ENCODE data around the gene HERC6. TPM values are rescaled to one million over a fixed set of nuclear protein-coding genes. Genes with fewer than 3 reads are reported as not detected.

Gene HERC6
- total and polyA plus RNA-seq, 2 of the 8 experiments (the other 6 are each of a cell fraction or from before 2014, with no cell fraction given) = 3.7 to 3.8 TPM

DNA sequence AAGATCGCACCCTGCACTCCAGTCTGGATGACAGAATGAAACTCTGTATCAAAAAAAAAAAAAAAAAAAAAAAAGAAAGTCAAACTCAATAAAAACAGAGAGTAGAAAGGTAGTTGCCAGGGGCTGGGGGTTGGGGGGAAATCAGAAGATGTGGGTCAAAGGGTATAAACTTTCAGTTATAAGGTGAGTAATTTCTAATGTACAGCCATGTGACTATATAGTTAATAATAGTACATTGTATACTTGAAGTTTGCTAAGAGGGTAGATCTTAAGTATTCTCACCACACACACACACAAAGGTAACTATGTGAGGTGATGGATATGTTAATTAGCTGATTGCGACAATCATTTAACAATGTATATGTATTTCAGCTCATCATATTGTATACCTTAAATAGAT, 11.5 kb downstream of the HERC6 start:
- DNase-seq (ENCODE audit: low read depth in 1 of 2, low spot score in 2 of 2) (no peak), FAIRE-seq (no peak)
- Histone ChIP-seq H3K14ac (ENCODE audit: insufficient read length) (no peak overlapping the region), H3K9me3 (ENCODE audit: insufficient read depth in 2 of 2, low read depth in 1 of 2, low read length in 1 of 2) (no peaks in the 10 kb centered on the region), H4K20me1 (replicated peaks in 1 of 2; ENCODE audit: control insufficient read depth in 1 of 2, insufficient read depth in 2 of 2, low read length in 2 of 2) (no peaks in the 10 kb centered on the region), H4K91ac (replicated peaks; ENCODE audit: insufficient read length, low read length) (no peak overlapping the region), H3K27me3 (replicated peaks in 1 of 4; ENCODE audit: control insufficient read depth in 3 of 4, extremely low read depth in 1 of 4, insufficient read depth in 3 of 4, low read length in 3 of 4) (no peaks in the 10 kb centered on the region), H3K79me1 (ENCODE audit: low read depth, low read length) (no peaks in the 10 kb centered on the region), H3K4me1 (replicated peaks in 1 of 4; ENCODE audit: control insufficient read depth in 3 of 4, insufficient read depth in 4 of 4, low read length in 3 of 4) (no peaks in the 10 kb centered on the region), H2BK5ac (ENCODE audit: low read depth, low read length) (no peak overlapping the region), H2BK12ac (ENCODE audit: low read depth, low read length) (no peak overlapping the region), H3K9ac (replicated peaks in 1 of 4; ENCODE audit: extremely low read depth in 1 of 4, low read depth in 3 of 4, low read length in 3 of 4) (no peak overlapping the region), H3K4me2 (ENCODE audit: insufficient read depth in 1 of 2, low read depth in 2 of 2, low read length in 2 of 2) (no peak overlapping the region), H3K4ac (replicated peaks; ENCODE audit: insufficient read length, low read depth, low read length) (no peak overlapping the region), H2BK120ac (replicated peaks; ENCODE audit: low read depth, low read length) (no peak overlapping the region), H3K4me3 (ENCODE audit: extremely low read depth in 1 of 4, insufficient read depth in 2 of 4, low read depth in 3 of 4, low read length in 4 of 4) (no peak overlapping the region), H3K36me3 (ENCODE audit: control insufficient read depth in 2 of 4, insufficient read depth in 4 of 4, low read length in 3 of 4) (no peaks in the 10 kb centered on the region), H4K5ac (ENCODE audit: insufficient read length, low read depth, low read length) (no peak overlapping the region), H3K18ac (ENCODE audit: extremely low read depth, low read length) (no peak overlapping the region), H3K56ac (replicated peaks; ENCODE audit: insufficient read length, low read depth, low read length) (no peak overlapping the region), H3K79me2 (ENCODE audit: control insufficient read depth in 1 of 2, insufficient read depth in 2 of 2, low read length in 2 of 2) (no peaks in the 10 kb centered on the region), H2BK20ac (ENCODE audit: low read length) (no peak overlapping the region), H3K23ac (ENCODE audit: insufficient read length) (no peak overlapping the region), H3K23me2 (ENCODE audit: low read depth, low read length) (no peaks in the 10 kb centered on the region), H2BK15ac (ENCODE audit: low read length) (no peak overlapping the region), H3K27ac (ENCODE audit: low read depth, low read length) (no peak overlapping the region), H4K8ac (ENCODE audit: extremely low read depth, insufficient read depth, low read length) (no peak overlapping the region), H2AFZ (ENCODE audit: low read length) (no peak overlapping the region), H2AK5ac (ENCODE audit: low read depth, low read length) (no peak overlapping the region)
- ChIA-PET POLR2A (ENCODE audit: partially characterized antibody) (no interaction called here), CTCF (ENCODE audit: partially characterized antibody) (interaction anchor here (0.6 to 1.4 kb wide), 2 partner anchors 29 to 90 kb away, joined by 3 read pairs; no protein-coding TSS in a partner anchor)
- 85% methylated on average over 2 of the region's 2 CpGs; no CpG with 5 or more reads in 1 of the 2 experiments for WGBS, 2 experiments (ENCODE audit: extremely low coverage in 1 of 2, insufficient coverage in 1 of 2, insufficient read length in 1 of 2, insufficient replicate concordance in 2 of 2, low coverage in 1 of 2, low lambda C conversion rate in 2 of 2, missing lambda C conversion rate in 1 of 2)
- TF ChIP-seq TAF1 (IDR thresholded peaks at IDR 0.05; ENCODE audit: low read depth, low read length) (no peak), SIN3A (conservative IDR thresholded peaks at IDR 0.05 in 1 of 2, IDR thresholded peaks at IDR 0.05 in 1 of 2; ENCODE audit: low read depth in 1 of 2, low read length in 2 of 2) (no peak), EZH2 (IDR thresholded peaks at IDR 0.05; ENCODE audit: low read depth, low read length, severe bottlenecking) (no peak), BCL11A (IDR thresholded peaks at IDR 0.05; ENCODE audit: low read depth in 2 of 2, low read length in 2 of 2) (no peak), GTF2F1 (IDR thresholded peaks at IDR 0.05; ENCODE audit: borderline replicate concordance, low read depth, low read length) (no peak), CBX8 (IDR thresholded peaks at IDR 0.05; ENCODE audit: borderline replicate concordance, low read depth, low read length) (no peak), EGR1 (IDR thresholded peaks at IDR 0.05; ENCODE audit: borderline replicate concordance, low read depth, low read length) (no peak), JUND (IDR thresholded peaks at IDR 0.05; ENCODE audit: low read length) (no peak)

All from H1 (cell line).